GM12873 (cell line): ENCODE measurements around the gene GTF2E1.

Experiments used
- TF ChIP-seq, protein P1 (sequence below): IDR thresholded peaks from 2 replicates; pipeline ENCODE4 v1.5.1; 2012; ENCODE audit warnings: low read depth, mild to moderate bottlenecking, moderate library complexity, low read length, control low read depth; ENCODE audit not compliant: insufficient read depth; ENCODE audit errors: missing control alignments

The GTF2E1 gene

DNA sequence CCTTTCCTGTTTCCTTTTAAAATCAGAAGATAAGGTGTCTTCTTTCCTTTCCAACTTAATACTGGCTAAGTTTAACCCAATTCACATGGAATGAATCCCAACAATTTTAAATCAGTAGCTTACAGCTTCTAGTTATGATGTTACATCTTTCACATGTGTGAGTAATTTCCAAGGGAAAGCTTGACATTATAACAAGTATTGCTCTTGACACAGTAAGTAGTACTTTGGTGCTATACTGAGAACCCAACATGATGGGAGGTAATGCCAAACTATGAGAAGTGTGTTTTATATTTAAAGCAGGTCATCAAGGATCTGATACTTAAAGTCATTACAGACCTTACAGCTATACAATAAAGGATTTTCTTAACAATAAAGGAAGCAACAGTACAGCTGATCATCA, 29.3 kb upstream of the GTF2E1 start:
- TF ChIP-seq, protein P1, sequence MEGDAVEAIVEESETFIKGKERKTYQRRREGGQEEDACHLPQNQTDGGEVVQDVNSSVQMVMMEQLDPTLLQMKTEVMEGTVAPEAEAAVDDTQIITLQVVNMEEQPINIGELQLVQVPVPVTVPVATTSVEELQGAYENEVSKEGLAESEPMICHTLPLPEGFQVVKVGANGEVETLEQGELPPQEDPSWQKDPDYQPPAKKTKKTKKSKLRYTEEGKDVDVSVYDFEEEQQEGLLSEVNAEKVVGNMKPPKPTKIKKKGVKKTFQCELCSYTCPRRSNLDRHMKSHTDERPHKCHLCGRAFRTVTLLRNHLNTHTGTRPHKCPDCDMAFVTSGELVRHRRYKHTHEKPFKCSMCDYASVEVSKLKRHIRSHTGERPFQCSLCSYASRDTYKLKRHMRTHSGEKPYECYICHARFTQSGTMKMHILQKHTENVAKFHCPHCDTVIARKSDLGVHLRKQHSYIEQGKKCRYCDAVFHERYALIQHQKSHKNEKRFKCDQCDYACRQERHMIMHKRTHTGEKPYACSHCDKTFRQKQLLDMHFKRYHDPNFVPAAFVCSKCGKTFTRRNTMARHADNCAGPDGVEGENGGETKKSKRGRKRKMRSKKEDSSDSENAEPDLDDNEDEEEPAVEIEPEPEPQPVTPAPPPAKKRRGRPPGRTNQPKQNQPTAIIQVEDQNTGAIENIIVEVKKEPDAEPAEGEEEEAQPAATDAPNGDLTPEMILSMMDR: no peak

DNA sequence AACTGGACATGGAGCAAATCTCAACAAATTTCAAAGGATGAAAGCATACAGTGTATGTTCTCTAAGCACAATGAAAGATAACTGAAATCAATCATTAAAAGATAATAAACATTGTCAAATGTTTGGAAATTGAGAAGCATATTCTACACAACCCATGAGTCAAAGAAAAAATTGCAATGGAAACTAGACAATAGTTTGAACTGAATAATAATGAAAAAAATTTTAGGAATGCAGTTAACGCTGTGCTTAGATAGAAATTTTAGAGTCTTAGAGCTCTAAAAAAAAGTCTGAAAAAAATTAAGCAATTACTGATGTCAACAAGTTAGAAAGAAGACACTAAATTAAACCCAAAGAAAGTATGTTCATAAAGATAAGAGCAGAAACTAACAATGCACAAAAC, 15.8 kb upstream of the GTF2E1 start:
- TF ChIP-seq, protein P1: no peak

DNA sequence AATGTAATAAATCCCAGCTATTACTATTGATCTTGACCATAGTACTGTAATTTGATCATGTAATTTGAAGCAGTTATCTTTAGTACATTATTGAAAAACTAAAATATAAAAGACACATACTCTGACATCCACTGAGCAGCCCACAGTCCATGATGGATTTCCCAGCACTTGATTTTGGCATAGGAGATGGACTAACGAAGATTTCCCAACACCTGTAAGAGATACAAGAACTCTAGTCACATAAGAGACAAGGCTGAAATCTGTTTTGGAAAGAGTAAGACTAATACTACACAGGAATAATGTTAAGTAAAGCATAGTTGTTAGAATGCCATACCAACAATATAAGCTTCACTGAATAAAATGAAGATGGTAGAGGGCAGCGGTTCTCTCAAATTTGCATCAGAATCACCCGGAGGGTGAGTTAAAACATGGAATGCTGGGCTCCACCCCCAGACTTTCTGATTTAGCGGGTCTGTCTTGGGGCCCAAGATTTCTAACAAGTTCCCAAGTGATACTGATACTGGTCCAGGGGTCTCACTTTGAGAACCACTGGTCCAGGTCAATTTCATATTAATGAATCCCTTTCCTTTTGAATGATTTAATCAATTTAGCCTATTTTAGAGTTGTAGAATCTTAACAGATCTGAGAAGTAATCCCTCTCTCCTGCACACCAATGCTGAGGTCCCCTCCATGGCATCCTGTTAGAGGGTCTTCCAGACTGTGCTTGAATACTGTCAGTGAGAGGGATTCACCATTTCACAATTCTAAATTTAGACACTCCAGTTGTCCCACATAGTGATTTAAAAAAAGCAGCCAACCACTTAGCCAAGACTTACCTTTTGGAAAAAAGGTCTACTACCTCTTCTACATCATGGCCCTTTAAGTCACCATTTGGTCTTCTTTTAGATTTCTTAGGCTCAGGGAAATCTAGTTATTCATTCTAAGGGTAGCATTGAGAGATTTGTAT, 11.7 kb upstream of the GTF2E1 start:
- TF ChIP-seq, protein P1: no peak

DNA sequence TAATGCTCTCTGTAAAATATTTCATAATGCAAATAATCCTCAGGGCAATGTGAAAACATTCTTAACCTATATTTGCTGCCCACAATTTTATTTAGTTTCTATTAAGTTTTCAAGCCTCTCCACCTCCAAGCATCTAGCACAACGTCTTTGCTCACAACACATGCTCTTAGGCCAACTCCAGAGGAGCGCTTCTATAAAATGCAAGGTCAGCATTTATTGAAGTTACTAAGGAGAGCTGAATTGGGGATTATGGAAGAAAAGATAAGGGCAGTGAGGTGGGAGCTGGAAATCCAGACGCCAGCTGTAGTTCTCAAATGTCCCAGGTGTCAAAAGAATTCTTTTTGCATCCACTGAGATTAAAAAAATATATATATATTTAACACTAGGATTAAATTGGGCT, 1.2 kb upstream of the GTF2E1 start:
- TF ChIP-seq, protein P1: no peak

DNA sequence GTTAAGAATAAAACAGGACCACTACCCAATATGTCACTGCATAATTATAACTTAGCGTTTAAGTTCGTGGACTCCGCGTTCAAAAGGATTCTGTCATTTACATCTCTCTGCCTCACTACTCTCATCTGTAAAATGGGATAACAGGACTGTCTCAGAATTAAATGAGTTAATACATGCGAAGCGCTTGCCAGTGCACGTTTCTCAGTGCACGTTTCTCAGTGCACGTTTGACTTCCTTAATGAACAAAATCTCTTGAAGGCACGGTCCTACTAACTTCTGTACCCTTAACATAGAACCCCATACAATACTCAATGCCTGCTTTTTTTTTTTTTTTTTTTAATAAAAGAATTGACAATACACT, 727 bp upstream of the GTF2E1 start:
- TF ChIP-seq, protein P1: no peak

DNA sequence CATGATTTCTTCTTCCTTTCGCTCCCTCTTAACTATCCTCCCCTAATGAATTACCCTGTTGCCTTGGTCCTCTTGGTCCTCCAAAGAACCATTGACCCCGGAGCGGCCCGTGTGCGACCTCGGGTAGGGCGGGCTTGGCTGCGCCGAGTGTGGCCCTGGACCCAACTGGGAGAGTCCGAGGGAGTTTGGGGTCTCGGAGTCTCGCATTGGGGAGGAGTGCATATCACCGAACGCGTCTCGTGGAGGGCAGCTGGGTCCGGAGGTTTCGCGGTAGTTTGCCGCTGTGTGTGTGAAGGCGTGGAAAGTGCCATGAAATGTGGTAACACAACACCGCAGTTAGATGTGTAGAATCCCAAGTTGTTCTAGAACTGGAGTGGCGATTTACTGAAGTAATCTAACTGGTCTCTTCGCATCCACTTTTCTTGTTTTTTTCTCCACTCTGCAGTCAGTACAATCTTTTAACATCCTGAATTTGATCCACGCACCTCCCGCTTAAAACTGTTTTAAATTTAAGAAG, 363 bp downstream of the GTF2E1 start:
- TF ChIP-seq, protein P1: no peak

DNA sequence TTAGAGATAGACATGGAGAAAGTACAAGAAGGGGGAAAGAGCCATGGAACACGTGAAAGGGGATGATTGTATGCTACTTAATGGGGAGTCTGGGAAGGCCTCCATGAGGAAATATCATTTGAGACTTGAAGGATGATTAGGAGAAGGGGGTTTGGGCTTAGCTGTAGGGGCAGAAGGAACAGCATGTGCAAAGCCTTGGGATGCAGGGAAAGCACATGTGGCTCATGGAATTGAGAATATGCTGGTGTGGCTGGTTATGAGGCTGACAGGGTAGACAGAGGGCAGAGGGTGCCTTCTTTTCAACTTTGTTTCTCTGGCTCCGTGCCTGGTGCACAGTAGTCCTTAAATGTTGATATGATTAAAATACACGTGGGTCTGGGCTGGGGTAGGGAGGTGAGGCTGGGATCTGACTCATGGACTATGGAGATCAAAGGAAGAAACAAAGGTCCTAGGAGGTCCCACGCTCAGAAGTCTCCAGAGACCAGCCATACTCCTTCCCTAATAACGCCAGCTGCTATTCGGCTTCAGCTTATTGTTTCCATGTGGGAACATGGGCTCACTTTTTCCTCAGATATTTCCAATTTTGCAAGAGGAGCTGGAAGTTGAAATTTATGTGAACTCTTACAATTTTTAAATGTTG, 1.1 kb downstream of the GTF2E1 start:
- TF ChIP-seq, protein P1: no peak
